SKM-1 (cell line): ENCODE data around the gene RABGAP1.

Experiments used
- DNase-seq: peaks from one replicate; lab custom pipeline; 2025; ENCODE audit not compliant: unreplicated experiment; lab: John Stamatoyannopoulos, UW

RABGAP1 gene

GRCh38 chr9:122944960-122945888 is 4.4 kb downstream of the RABGAP1 start:
- no peak for DNase-seq

- no peak for DNase-seq
These were observed 5.7 kb downstream of the RABGAP1 start for GRCh38 chr9:122946461-122947005.

GRCh38 chr9:122948313-122948712 is 7.5 kb downstream of the RABGAP1 start:
- no peak for DNase-seq

- no peak for DNase-seq
These were observed 8.9 kb downstream of the RABGAP1 start for GRCh38 chr9:122949696-122950095.

GRCh38 chr9:122950263-122950662 is 9.4 kb downstream of the RABGAP1 start:
- DNase-seq: no peak

- DNase-seq: no peak
These were observed 10.2 kb downstream of the RABGAP1 start for GRCh38 chr9:122951056-122951455.

- no peak for DNase-seq
These were observed 13.5 kb downstream of the RABGAP1 start for GRCh38 chr9:122954253-122954691.

GRCh38 chr9:122955961-122956360 is 15.1 kb downstream of the RABGAP1 start:
- no peak for DNase-seq

- DNase-seq: no peak
These were observed 20.3 kb downstream of the RABGAP1 start for GRCh38 chr9:122961139-122961538.

- DNase-seq: no peak
These were observed 34.4 kb downstream of the RABGAP1 start for GRCh38 chr9:122975196-122975595.

- no peak for DNase-seq
These were observed 37.8 kb downstream of the RABGAP1 start for GRCh38 chr9:122978601-122979000.

- no peak for DNase-seq
These were observed 45.2 kb downstream of the RABGAP1 start for GRCh38 chr9:122986010-122986409.

- DNase-seq: no peak
These were observed 47.3 kb downstream of the RABGAP1 start for GRCh38 chr9:122988141-122988540.

GRCh38 chr9:122988920-122989621 is 48.3 kb downstream of the RABGAP1 start:
- DNase-seq: no peak

- DNase-seq: peak; percentile 28
These were observed 50.6 kb downstream of the RABGAP1 start for GRCh38 chr9:122991370-122991830.

GRCh38 chr9:122996586-122996985 is 55.8 kb downstream of the RABGAP1 start:
- DNase-seq: no peak

- no peak for DNase-seq
These were observed 57.6 kb downstream of the RABGAP1 start for GRCh38 chr9:122998448-122998847.

GRCh38 chr9:123000371-123001068 is 59.7 kb downstream of the RABGAP1 start:
- DNase-seq: no peak

- no peak for DNase-seq
These were observed 61.9 kb downstream of the RABGAP1 start for GRCh38 chr9:123002754-123003153.

- DNase-seq: no peak
These were observed 62.6 kb downstream of the RABGAP1 start for GRCh38 chr9:123003466-123003865.

- DNase-seq: no peak
These were observed 65.1 kb downstream of the RABGAP1 start for GRCh38 chr9:123005964-123006363.
